ENCODE results near the gene RAB11FIP3.
"Not testable (repeated sequence)": the region's sequence is repeated elsewhere in the genome, so short reads cannot be mapped to it uniquely, and the experiment has no call there.

RAB11FIP3 gene

GRCh38 chr16:500709-501108, 75.3 kb downstream of the RAB11FIP3 start:
- DNase-seq (ENCODE audit: extremely low read depth, low read depth) = no peak
- TF ChIP-seq, protein P1, sequence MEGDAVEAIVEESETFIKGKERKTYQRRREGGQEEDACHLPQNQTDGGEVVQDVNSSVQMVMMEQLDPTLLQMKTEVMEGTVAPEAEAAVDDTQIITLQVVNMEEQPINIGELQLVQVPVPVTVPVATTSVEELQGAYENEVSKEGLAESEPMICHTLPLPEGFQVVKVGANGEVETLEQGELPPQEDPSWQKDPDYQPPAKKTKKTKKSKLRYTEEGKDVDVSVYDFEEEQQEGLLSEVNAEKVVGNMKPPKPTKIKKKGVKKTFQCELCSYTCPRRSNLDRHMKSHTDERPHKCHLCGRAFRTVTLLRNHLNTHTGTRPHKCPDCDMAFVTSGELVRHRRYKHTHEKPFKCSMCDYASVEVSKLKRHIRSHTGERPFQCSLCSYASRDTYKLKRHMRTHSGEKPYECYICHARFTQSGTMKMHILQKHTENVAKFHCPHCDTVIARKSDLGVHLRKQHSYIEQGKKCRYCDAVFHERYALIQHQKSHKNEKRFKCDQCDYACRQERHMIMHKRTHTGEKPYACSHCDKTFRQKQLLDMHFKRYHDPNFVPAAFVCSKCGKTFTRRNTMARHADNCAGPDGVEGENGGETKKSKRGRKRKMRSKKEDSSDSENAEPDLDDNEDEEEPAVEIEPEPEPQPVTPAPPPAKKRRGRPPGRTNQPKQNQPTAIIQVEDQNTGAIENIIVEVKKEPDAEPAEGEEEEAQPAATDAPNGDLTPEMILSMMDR (IDR thresholded peaks at IDR 0.05; ENCODE audit: low read depth, low read length) = no peak

- DNase-seq (ENCODE audit: extremely low read depth, low read depth) = no peak
- TF ChIP-seq, protein P1 (IDR thresholded peaks at IDR 0.05; ENCODE audit: low read depth, low read length) = no peak
Observed at GRCh38 chr16:502179-502943, 76.9 kb downstream of the RAB11FIP3 start.

DNA sequence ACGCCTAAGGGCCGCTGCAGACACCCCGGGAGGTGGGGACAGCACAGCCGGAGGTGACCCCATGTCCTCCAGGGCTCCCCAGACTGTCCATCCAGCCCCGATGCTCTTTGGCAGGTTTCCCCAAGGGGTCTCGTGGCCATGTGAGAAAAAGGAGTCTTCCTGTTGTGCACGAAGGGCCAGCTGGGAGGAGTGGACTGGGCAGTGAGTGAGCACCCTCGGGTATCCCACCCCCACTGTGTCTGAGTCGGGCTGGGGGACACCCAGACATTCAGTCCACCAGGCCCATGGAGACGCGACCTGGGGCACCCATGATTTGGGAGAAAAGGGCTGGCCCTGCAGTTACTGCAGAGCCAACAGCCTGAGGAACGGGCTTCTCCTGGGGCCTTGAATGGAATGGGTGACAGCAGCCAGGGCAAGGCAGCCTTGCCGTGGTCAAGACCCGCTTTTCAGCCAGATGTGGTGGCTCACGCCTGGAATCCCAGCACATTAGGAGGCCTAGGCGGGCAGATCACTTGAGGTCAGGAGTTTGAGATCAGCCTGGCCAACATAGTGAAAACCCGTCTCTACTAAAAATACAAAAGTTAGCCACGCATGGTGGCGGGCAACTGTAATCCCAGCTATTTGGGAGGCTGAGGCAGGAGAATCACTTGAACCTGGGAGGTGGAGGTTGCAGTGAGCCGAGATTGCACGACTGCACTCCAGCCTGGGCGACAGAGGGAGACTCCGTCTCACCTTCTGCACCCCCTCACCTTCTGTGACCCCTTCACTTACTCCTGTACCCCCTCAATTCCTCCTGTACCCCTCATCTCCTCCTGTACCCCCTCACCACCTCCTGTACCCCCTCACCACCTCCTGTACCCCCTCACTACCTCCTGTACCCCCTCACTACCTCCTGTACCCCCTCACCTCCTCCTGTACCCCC, 78.0 kb downstream of the RAB11FIP3 start:
- TF ChIP-seq, protein P1 (IDR thresholded peaks at IDR 0.05; ENCODE audit: low read depth, low read length) = no peak
- DNase-seq (ENCODE audit: extremely low read depth, low read depth) = no peak

GRCh38 chr16:505479-506245, 80.2 kb downstream of the RAB11FIP3 start:
- TF ChIP-seq, protein P1 (IDR thresholded peaks at IDR 0.05; ENCODE audit: low read depth, low read length) = no peak
- DNase-seq (ENCODE audit: extremely low read depth, low read depth) = no peak

DNA sequence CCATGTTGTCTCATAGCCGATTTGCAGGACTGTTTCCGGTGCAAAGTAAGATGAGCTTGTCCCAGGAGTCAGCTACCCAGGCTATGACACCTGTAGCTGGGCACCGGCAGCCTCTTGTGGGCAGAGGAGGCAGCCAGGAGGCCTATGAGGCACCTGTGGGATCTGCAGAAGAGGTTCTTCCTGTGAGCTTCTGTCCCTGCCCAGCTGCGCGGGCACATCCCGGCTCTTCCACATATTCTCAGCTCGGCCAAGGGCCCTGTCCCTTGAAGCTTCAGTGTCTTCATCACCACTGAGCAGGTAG, 80.7 kb downstream of the RAB11FIP3 start:
- DNase-seq (ENCODE audit: extremely low read depth, low read depth) = no peak
- TF ChIP-seq, protein P1 (IDR thresholded peaks at IDR 0.05; ENCODE audit: low read depth, low read length) = no peak

DNA sequence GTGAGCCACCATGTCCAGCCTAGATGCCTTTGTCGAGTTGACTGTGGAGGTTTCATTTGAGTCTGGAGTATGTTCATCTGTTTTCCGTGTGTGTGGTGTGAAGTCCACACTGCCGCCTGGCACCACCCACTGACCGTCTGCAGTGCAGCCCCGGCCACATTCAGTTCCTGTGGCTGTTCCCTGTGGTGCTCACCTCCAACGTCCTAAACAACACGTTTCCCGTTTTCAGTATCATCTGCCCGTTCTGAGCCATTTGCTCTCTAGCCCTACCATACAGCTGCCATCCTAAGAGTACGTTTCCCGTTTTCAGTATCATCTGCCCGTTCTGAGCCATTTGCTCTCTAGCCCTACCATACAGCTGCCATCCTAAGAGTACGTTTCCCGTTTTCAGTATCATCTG, 82.1 kb downstream of the RAB11FIP3 start:
- not testable (repeated sequence) for DNase-seq (ENCODE audit: extremely low read depth, low read depth)

GRCh38 chr16:507996-508395, 82.5 kb downstream of the RAB11FIP3 start:
- TF ChIP-seq, protein P1 (IDR thresholded peaks at IDR 0.05; ENCODE audit: low read depth, low read length) = no peak
- no peak for DNase-seq (ENCODE audit: extremely low read depth, low read depth)
